SK-N-MC (cell line): ENCODE measurements around the gene FSD2.

ENCODE experiments used
- DNase-seq: peaks from one replicate; pipeline ENCODE4 v3.0.0-alpha.2; 2011; ENCODE audit warnings: low read depth, low spot score
- H3K27ac ChIP-seq: fragments of 200-600 bp; sonication (generic); 2 replicates; pipeline ENCODE4 v1.5.1; 2016; ENCODE audit warnings: mixed run types
- H3K36me3 ChIP-seq: fragments of 200-600 bp; sonication (generic); 2 replicates; pipeline ENCODE4 v1.6.1; 2017; ENCODE audit warnings: antibody characterized with exemption, low read length, mixed read lengths; ENCODE audit not compliant: insufficient read depth
- H3K4me3 ChIP-seq: fragments of 200-600 bp; sonication (generic); 2 replicates; pipeline ENCODE4 v1.5.1; 2016
- H3K9ac ChIP-seq: fragments of 200-600 bp; sonication (generic); 2 replicates; pipeline ENCODE4 v1.8.0; 2017; ENCODE audit warnings: mixed run types, mixed read lengths; ENCODE audit not compliant: insufficient read length
- H3K9me3 ChIP-seq: fragments of 200-600 bp; sonication (generic); 2 replicates; pipeline ENCODE4 v1.6.1; 2017; ENCODE audit warnings: low read depth, mild to moderate bottlenecking, antibody characterized with exemption, low read length, moderate library complexity, mixed read lengths
- EZH2 ChIP-seq: fragments of 200-600 bp; sonication (generic); IDR thresholded peaks from one replicate; pipeline ENCODE4 v1.6.1; 2017; ENCODE audit warnings: antibody characterized with exemption
- FOXP2 ChIP-seq: optimal IDR thresholded peaks from 2 replicates; pipeline ENCODE3; 2011; ENCODE audit warnings: mild to moderate bottlenecking, moderate library complexity; ENCODE audit not compliant: insufficient read depth; ENCODE audit errors: extremely low read length, control extremely low read depth
- POLR2AphosphoS5 ChIP-seq: IDR thresholded peaks from 2 replicates; pipeline ENCODE4 v1.6.1; 2012; ENCODE audit warnings: mild to moderate bottlenecking, low read depth, low read length, borderline replicate concordance

Gene FSD2

DNA sequence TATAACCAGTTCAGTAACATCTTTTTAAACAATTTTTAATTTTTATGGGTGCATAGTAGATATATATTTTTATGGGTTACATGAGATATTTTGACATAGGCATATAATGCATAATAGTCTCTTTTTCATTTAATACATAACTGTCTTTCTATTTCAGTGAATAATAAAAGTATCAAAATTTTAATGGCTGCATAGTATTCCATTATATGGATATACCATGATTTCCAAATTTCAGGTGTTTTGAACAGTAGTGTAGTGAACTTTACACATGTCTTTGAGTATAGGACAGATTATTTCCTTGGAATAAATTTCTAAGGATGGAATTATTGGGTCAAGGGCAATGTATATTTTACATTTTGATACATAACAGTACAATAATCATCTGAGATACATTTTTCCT lies 14.3 kb upstream of the FSD2 start:
- no peak overlapping the region for H3K4me3 ChIP-seq
- TF ChIP-seq POLR2AphosphoS5 = no peak
- no peak for TF ChIP-seq FOXP2
- no peak for TF ChIP-seq EZH2
- no peak overlapping the region for H3K27ac ChIP-seq
- H3K36me3 ChIP-seq = peaks cover 35% of the 10 kb centered on the region
- no peak overlapping the region for H3K9ac ChIP-seq
- 0 out of 2 replicates have a peak, but pooled peaks cover 4% of the 10 kb centered on the region for H3K9me3 ChIP-seq
- no peak for DNase-seq

GRCh38 chr15:82812994-82813393 lies 7.1 kb upstream of the FSD2 start:
- no peak for DNase-seq
- H3K4me3 ChIP-seq = no peak overlapping the region
- no peak overlapping the region for H3K9ac ChIP-seq
- H3K9me3 ChIP-seq = no peaks in the 10 kb centered on the region
- H3K36me3 ChIP-seq = peaks cover 22% of the 10 kb centered on the region
- no peak overlapping the region for H3K27ac ChIP-seq
- no peak for TF ChIP-seq EZH2
- no peak for TF ChIP-seq POLR2AphosphoS5
- TF ChIP-seq FOXP2 = no peak

- Histone ChIP-seq H3K9ac (peak overlapping the region; percentile 62), H3K9me3 (no peaks in the 10 kb centered on the region), H3K27ac (no peak overlapping the region), H3K4me3 (peak overlapping the region; percentile 87), H3K36me3 (peaks cover 14% of the 10 kb centered on the region)
- no peak for DNase-seq
- TF ChIP-seq POLR2AphosphoS5 (no peak), FOXP2 (no peak), EZH2 (no peak)
Measured at GRCh38 chr15:82810890-82811426, 5.1 kb upstream of the FSD2 start.

DNA sequence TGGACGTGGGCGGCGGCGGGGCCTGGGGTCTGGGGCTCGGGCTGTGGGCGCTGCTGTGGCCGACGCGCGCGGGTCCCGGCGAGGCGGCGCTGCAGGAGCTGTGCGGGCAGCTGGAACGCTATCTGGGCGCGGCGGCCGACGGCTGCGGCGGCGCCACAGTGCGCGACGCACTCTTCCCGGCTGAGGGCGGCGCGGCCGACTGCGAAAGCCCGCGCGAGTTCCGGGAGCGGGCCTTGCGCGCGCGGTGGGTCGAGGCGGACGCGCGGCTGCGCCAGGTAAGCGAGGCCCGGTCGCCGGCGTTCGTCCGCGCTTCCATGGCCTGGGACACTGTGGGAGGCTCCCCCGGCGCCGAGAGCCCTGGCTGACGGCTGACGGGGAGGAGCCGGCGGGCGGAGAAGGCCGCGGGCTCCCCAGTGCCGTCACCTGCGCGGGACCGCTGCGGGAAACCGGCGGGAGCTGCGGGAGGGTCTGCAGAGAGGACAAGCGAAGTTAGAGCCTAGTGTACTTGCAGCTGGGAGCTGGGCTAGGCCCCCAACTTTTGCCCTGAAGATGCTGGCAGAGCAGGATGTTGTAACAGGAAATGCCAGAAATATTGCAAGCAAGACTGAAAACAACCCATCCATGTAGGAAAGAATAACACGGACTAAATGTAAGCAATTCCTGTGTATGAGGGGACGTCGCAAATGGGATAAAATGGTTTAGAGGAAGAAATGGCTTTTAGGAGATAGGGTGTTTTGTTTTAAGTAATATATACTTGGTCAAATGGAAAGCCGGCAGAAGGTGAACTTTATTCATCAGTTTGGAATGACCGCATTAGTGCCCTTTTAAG lies 4.4 kb upstream of the FSD2 start:
- Histone ChIP-seq H3K9me3 (no peaks in the 10 kb centered on the region), H3K9ac (peak overlapping the region; percentile 62), H3K4me3 (peak overlapping the region; percentile 87), H3K36me3 (peaks cover 11% of the 10 kb centered on the region), H3K27ac (no peak overlapping the region)
- peak; percentile 6 for DNase-seq
- TF ChIP-seq POLR2AphosphoS5 (no peak), EZH2 (no peak), FOXP2 (no peak)

GRCh38 chr15:82809308-82810060 lies 3.6 kb upstream of the FSD2 start, which contains the start of gene WHAMM:
Gene WHAMM, plus strand, starts transcription at chr15:82809628. Its CDS starts 99 bp downstream, at chr15:82809727.
- no peaks in the 10 kb centered on the region for H3K9me3 ChIP-seq
- 0 out of 2 replicates have a peak within 1 kb of the TSS, but pooled peaks have one; percentile 42 for H3K27ac ChIP-seq
- DNase-seq = peak; percentile 84
- peaks cover 9% of the 10 kb centered on the region; the same call in 1 of the 2 replicates for H3K36me3 ChIP-seq
- H3K4me3 ChIP-seq = peak within 1 kb of the TSS; percentile 87
- peak; percentile 81; the same call in 1 of the 2 replicates for TF ChIP-seq POLR2AphosphoS5
- TF ChIP-seq EZH2 = no peak
- H3K9ac ChIP-seq = peak within 1 kb of the TSS; percentile 62

- H3K4me3 ChIP-seq = no peak overlapping the region
- DNase-seq = no peak
- H3K27ac ChIP-seq = no peak overlapping the region
- H3K36me3 ChIP-seq = peaks cover 2% of the 10 kb centered on the region; the same call in 1 of the 2 replicates
- H3K9ac ChIP-seq = no peak overlapping the region
- TF ChIP-seq POLR2AphosphoS5 (no peak), FOXP2 (no peak), EZH2 (no peak)
- H3K9me3 ChIP-seq = no peaks in the 10 kb centered on the region
Measured at GRCh38 chr15:82808634-82809041, 2.8 kb upstream of the FSD2 start.

DNA sequence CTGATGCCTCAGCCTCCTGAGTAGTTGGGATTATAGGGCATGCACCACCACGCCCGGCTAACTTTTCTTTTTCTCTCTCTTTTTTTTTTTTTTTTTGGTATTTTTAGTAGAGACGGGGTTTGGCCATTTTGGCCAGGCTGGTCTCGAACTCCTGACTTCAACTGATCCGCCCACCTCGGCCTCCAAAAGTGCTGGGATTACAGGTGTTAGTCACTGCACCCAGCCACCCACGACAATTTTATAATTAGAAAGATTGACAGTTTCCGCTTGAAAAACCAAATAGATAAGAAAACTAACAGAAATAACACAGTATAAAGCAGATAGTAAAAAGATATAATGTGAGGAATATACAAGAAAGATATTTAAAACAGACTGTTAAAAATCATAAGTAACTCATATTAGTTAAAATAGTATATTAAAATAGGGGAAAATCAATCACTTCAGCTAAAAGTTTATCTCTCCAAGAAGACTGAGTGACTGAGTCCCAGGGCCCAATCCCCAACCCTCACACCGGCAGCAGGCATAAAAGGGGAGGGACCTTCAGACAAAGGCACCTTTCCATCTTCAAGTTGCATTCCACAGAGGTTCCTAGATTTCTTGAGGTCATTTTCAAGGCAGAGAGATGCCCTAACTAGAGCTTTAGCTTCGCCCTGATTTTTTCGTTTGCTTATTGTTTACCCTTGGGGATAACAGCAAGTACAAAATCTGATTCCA lies 2.2 kb upstream of the FSD2 start:
- no peak for TF ChIP-seq FOXP2
- no peak for TF ChIP-seq POLR2AphosphoS5
- TF ChIP-seq EZH2 = no peak
- no peak for DNase-seq
- H3K9ac ChIP-seq = no peak overlapping the region
- H3K9me3 ChIP-seq = no peaks in the 10 kb centered on the region
- H3K27ac ChIP-seq = no peak overlapping the region
- H3K36me3 ChIP-seq = no peaks in the 10 kb centered on the region
- H3K4me3 ChIP-seq = no peak overlapping the region
